ENCODE measurements around the gene ATXN7L1.

- TF ChIP-seq ZIC2 (tag by site-specific recombination; IDR thresholded peaks at IDR 0.05): no peak
- TF ChIP-seq ZNF214 (tag by site-specific recombination; IDR thresholded peaks at IDR 0.05; ENCODE audit: borderline replicate concordance): no peak
- no peak for TF ChIP-seq CTCF (tag by site-specific recombination; IDR thresholded peaks at IDR 0.05)
- TF ChIP-seq ZNF76 (tag by site-specific recombination; IDR thresholded peaks at IDR 0.05; ENCODE audit: borderline replicate concordance, low read depth): no peak
- no peak for TF ChIP-seq ZNF510 (tag by site-specific recombination; IDR thresholded peaks at IDR 0.05; ENCODE audit: insufficient replicate concordance)
- no peak for TF ChIP-seq ZBTB21 (tag by site-specific recombination; IDR thresholded peaks at IDR 0.05)
- TF ChIP-seq, protein P1, sequence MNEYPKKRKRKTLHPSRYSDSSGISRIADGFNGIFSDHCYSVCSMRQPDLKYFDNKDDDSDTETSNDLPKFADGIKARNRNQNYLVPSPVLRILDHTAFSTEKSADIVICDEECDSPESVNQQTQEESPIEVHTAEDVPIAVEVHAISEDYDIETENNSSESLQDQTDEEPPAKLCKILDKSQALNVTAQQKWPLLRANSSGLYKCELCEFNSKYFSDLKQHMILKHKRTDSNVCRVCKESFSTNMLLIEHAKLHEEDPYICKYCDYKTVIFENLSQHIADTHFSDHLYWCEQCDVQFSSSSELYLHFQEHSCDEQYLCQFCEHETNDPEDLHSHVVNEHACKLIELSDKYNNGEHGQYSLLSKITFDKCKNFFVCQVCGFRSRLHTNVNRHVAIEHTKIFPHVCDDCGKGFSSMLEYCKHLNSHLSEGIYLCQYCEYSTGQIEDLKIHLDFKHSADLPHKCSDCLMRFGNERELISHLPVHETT (tag by site-specific recombination; IDR thresholded peaks at IDR 0.05): no peak
- TF ChIP-seq, protein P2, sequence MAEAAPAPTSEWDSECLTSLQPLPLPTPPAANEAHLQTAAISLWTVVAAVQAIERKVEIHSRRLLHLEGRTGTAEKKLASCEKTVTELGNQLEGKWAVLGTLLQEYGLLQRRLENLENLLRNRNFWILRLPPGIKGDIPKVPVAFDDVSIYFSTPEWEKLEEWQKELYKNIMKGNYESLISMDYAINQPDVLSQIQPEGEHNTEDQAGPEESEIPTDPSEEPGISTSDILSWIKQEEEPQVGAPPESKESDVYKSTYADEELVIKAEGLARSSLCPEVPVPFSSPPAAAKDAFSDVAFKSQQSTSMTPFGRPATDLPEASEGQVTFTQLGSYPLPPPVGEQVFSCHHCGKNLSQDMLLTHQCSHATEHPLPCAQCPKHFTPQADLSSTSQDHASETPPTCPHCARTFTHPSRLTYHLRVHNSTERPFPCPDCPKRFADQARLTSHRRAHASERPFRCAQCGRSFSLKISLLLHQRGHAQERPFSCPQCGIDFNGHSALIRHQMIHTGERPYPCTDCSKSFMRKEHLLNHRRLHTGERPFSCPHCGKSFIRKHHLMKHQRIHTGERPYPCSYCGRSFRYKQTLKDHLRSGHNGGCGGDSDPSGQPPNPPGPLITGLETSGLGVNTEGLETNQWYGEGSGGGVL (tag by site-specific recombination; IDR thresholded peaks at IDR 0.05): no peak
Observed at GRCh38 chr7:105610165-105610930, 266.1 kb downstream of the ATXN7L1 start.

Measured in HEK293 (cell line).